ENCODE results near the gene SMC2.

The SMC2 gene

GRCh38 chr9:104093647-104094533 is at the start of gene SMC2:
TSS of gene SMC2 (plus strand) at chr9:104094309. CDS start at chr9:104095385, 1,076 bp downstream.
- DNase-seq, result peak; percentile 66

DNA sequence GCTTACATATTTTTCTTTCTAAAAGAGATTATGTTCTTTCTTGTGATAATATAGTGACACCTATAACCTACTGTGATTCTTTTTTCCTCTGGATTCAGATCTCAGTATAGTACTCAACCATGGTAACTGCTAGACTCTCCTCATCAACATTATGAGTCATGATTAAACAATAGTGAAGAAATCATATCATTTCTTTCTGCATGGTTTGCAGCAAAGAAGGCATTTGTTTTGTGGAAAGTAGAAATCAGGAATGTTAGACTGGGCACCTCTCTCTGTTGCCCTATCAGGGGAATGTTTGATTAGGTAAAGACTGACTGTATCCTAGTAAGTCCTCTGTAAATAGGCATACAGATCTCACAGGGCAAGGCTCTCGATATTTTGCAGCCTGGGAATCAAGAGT is 25.6 kb upstream of the SMC2 start:
- no peak for DNase-seq

GRCh38 chr9:104069288-104069687 is 24.8 kb upstream of the SMC2 start:
- DNase-seq, result no peak

DNA sequence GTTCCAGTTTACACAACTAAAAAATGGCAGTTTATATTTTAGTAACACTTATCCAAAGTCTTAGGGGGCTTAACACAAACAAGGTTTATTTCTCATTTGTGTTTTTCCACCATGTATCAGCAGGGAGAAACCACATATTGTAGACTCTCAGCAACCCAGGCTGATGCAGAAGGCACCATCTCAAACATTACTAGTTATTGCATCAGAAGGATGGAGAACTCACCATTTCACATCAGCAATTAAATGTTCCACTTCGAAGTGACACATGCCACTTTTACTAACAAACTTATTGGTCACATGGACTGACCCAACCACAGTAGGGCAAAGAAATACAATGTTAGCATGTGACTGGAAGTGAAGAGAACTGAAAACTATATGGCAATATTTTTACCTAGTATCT is 22.5 kb upstream of the SMC2 start:
- no peak for DNase-seq

DNA sequence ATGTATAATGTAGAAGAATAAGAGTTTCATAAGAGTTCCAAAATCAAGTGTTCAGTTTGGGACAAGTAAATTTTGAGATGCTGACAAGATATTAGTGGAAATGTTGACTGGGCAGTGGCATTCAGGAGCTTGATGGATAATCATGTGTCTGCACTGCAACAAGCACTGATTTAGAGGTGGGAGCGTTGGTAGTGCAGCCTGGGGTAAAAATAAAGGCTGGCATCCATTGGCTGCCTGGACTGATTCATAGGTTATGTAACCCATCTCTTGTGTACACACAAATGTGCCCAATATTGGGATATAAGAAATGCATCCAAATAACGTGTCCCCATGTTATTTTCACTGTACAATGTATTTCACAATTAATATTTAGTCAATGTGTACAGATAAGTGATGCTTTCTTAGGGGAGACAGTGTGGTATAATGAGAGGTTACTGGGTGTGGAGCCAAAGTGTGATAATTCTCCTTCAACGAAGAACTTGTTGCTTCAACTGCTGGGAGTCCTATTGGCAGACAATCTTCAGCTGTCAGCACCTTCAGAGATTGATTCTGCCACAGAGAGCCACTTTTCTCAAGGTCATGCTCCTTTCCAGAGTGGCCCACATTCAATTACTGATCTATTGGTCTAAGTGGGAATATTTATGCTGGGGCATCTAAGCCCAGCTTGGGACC is 20.9 kb upstream of the SMC2 start:
- no peak for DNase-seq

DNA sequence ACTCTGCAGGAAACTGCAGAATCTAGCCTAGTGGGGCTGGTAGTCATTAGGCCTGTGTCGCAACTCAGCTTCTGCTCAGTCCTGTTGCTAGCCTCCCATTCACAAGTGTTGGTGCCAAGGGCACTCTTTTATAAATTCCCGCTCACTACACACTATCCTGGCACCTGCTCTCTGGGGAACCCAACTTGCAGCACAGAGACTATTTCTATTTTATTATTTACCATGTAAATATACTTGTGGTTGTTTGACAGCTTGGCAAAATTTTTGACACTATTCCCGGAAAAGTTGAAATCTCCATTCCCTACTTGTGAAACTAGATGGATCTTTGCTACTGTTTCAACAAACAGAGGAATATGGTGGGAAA is 20.4 kb upstream of the SMC2 start:
- DNase-seq, result no peak

- DNase-seq, result no peak
Observed at GRCh38 chr9:104074876-104075275, 19.2 kb upstream of the SMC2 start.

GRCh38 chr9:104075801-104076753 is 18.0 kb upstream of the SMC2 start:
- no peak for DNase-seq

- DNase-seq, result no peak
Observed at GRCh38 chr9:104078596-104078995, 15.5 kb upstream of the SMC2 start.

DNA sequence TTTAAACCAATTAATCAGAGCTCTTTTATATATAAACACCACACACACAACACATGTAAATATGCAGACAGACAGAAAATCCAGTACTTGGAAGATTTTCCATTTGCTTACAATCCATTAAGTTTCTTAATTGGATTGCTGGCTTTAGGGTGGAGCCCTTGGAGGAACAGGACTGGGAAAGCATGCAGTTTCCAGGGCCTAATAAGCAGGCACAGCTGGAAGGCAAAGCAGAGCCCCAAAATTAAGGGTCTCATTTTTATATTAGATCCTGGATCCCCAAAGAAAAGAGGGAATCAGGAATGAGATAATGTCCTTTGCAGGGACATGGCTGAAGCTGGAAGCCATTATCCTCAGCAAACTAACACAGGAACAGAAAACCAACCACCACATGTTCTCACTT is 13.1 kb upstream of the SMC2 start:
- DNase-seq, result no peak

GRCh38 chr9:104082168-104082567 is 11.9 kb upstream of the SMC2 start:
- DNase-seq, result no peak

- DNase-seq, result no peak
Observed at GRCh38 chr9:104085525-104085924, 8.6 kb upstream of the SMC2 start.

DNA sequence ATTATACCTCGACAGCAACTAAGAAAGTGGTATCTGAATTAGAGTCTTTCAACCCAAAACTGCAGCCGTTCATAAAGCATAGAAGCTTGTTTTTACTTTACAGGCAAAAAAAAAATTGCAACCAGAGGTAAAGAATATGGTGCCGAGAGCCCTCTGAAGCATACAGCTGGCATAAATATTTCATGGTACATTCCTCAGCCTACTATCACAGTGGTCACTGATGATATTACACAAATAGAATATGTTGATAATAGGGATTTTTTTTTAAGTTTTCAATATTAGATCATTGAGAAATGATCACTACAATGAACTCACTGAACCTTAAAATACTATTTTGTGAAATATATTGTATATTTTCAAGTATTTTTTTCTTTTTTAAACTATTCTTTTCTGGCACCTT is 6.2 kb upstream of the SMC2 start:
- DNase-seq, result no peak

DNA sequence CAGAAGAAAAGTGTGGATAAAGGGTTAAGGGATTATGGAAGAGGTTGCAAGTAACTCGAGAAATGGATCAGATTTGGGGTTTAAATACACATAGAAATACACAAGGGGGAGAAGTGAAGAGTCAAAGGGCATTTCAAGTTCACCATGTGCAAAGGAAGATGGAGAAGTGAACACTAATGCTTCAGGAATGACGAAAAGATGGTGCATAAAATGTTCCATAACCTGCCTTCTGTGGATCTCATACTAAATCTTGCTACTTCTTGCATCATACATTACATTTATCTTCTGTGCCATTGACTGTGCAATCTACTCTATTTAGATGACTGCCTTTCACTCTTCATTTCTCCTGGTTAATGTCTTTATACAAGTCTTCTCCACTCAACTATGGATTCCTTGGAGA is 5.7 kb upstream of the SMC2 start:
- no peak for DNase-seq

- no peak for DNase-seq
Observed at GRCh38 chr9:104090578-104090977, 3.5 kb upstream of the SMC2 start.

DNA sequence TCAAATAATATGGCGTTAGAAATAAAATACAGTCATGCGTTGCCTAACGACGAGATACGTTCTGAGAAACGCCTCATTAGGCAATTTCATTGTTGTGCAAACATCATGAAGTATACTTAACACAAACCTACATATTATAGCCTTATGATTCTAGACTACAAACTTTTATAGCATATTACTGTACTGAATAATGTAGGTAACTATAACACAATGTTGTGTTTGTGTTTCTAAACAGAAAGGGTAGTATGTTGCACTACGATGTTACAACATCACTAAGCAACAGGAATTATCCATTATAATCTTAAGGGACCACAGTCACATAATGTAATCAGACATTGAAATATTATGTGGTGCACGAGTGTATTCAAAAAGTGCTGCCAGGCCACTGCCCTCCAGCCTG is 3.0 kb upstream of the SMC2 start:
- no peak for DNase-seq

GRCh38 chr9:104091708-104092107 is 2.4 kb upstream of the SMC2 start:
- DNase-seq, result no peak

GRCh38 chr9:104092192-104092591 is 1.9 kb upstream of the SMC2 start:
- no peak for DNase-seq

GRCh38 chr9:104092875-104093600 is 1.1 kb upstream of the SMC2 start:
- no peak for DNase-seq

DNA sequence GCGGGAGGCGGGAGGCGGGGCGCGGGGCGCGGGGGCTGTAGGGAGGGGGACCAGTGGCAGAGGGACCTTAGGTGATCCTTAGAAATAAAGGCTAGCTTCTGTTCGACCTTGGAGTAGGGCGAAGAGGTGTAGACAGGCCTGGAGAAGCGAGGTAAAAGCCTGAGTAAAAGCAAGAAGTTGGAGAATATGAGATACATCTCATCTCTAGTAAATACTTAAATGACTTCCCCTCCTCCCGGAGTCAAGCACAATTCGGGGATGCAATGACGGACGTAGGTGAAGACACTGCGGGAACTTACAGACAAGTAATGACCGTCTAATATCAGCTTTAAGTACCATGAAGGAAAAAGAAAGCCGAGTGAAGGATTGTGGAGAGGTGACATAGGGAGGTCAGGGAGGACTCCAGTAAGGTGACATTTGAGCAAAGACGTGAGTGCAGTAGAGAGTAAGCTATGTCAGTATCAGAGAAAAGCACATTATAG is 466 bp downstream of the SMC2 start:
- no peak for DNase-seq

GRCh38 chr9:104099630-104100029 is 5.5 kb downstream of the SMC2 start:
- no peak for DNase-seq

GRCh38 chr9:104104360-104104759 is 10.3 kb downstream of the SMC2 start:
- DNase-seq, result no peak

DNA sequence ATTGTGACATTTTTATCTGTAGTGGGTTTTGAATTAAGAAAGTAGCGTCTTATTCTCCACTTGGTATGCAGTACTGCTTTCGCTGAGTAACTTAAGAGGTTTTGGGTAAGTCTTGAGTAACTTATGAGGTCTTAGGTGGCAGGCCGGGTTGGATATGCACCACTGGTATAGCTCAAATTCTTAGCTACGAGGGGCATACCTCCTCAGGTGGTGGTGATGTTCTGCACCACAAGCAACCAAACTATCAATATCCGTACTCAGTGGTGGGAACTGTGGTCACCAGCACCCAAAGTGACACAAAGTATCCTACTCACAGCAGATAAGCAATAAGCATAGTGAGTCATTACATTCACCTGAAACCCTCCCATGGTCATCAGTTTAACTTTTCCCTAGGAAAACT is 13.7 kb downstream of the SMC2 start:
- DNase-seq, result no peak

Data from NCI-H2107 (cell line).